ENCODE measurements around the gene C19orf44. TPM values are rescaled to one million over a fixed set of nuclear protein-coding genes. Genes with fewer than 3 reads are reported as not detected.
"Not testable (repeated sequence)": the region's sequence is repeated elsewhere in the genome, so short reads cannot be mapped to it uniquely, and the experiment has no call there.

Gene C19orf44
- total RNA-seq, 1 experiment from 2014 or later: 2.5 TPM

DNA sequence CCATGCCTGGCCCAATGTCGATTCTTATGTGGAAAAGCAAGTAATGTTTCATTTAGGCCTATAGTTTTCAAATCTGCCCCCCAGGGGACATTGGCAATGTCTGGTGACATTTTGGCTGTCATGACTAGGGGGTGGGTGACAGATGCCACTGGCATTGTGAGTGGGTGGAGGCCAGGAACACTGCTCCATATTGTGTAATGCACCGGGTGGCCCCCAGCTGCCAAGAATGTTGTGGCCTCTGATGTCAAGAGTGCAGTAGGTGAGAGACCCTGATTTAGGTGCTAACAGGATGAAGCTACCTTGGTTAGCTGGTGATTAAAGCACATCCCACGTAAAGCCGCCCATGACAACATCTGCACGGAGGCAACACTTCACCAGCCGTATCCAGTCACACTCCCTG, 10.8 kb downstream of the C19orf44 start:
- Histone ChIP-seq H3F3A (ENCODE audit: low read length, unreplicated experiment) (no peaks in the 10 kb centered on the region), H3K4me3 (ENCODE audit: low read length) (no peak overlapping the region), H3K9me3 (ENCODE audit: low read length) (no peaks in the 10 kb centered on the region), H3K9ac (ENCODE audit: low read length) (no peak overlapping the region), H3K27ac (ENCODE audit: low read length) (no peak overlapping the region), H3K4me2 (ENCODE audit: low read length) (no peak overlapping the region), H4K20me1 (ENCODE audit: low read length) (no peaks in the 10 kb centered on the region), H3K27me3 (ENCODE audit: low read length) (no peaks in the 10 kb centered on the region), H3K9me2 (replicated peaks; ENCODE audit: low read length) (no peaks in the 10 kb centered on the region), H3K4me1 (ENCODE audit: insufficient read depth, low read length) (no peaks in the 10 kb centered on the region), H2AFZ (ENCODE audit: low read length) (no peak overlapping the region), H3K79me2 (ENCODE audit: low read length) (no peaks in the 10 kb centered on the region), H3K36me3 (ENCODE audit: low read depth, low read length) (no peaks in the 10 kb centered on the region; the same call in 1 of the 2 replicates)
- no peak for DNase-seq
- ChIA-PET CTCF (no interaction called here), POLR2A (ENCODE audit: unreplicated experiment) (no interaction called here)
- no TSS peak for BruUV-seq (replicated peaks)
- intact Hi-C loops (cut with micrococcal nuclease): no loop called here
- no peak for ATAC-seq
- TF ChIP-seq EZH2phosphoT487 (IDR thresholded peaks at IDR 0.05; ENCODE audit: borderline replicate concordance, low read length): no peak
- TF ChIP-seq EZH2 (IDR thresholded peaks at IDR 0.05; ENCODE audit: low read length, unreplicated experiment): no peak
- TF ChIP-seq, protein P1, sequence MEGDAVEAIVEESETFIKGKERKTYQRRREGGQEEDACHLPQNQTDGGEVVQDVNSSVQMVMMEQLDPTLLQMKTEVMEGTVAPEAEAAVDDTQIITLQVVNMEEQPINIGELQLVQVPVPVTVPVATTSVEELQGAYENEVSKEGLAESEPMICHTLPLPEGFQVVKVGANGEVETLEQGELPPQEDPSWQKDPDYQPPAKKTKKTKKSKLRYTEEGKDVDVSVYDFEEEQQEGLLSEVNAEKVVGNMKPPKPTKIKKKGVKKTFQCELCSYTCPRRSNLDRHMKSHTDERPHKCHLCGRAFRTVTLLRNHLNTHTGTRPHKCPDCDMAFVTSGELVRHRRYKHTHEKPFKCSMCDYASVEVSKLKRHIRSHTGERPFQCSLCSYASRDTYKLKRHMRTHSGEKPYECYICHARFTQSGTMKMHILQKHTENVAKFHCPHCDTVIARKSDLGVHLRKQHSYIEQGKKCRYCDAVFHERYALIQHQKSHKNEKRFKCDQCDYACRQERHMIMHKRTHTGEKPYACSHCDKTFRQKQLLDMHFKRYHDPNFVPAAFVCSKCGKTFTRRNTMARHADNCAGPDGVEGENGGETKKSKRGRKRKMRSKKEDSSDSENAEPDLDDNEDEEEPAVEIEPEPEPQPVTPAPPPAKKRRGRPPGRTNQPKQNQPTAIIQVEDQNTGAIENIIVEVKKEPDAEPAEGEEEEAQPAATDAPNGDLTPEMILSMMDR (conservative IDR thresholded peaks at IDR 0.05; ENCODE audit: low read depth, low read length): no peak

DNA sequence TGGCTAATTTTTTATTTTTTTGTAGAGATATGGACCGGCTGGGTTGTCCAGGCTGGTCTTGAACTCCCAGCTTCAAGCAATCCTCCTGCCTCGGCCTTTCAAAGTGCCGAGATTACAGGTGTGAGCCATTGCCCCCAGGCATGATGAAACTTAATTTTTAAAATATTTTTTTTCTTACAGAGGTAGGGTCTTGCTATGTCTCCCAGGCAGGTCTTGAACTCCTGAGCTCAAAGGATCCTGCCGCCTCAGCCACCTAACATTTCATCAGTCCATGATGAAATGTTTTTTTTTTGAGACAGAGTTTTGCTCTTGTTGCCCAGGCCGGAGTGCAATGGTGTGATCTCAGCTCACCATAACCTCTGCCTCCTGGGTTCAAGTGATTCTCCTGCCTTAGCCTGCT, 12.4 kb downstream of the C19orf44 start:
- POLR2A ChIA-PET (ENCODE audit: unreplicated experiment): no interaction called here
- no peaks in the 10 kb centered on the region for H3K9me3 ChIP-seq (ENCODE audit: low read length)
- no peaks in the 10 kb centered on the region for H3K79me2 ChIP-seq (ENCODE audit: low read length)
- TF ChIP-seq, protein P1 (conservative IDR thresholded peaks at IDR 0.05; ENCODE audit: low read depth, low read length): no peak
- TF ChIP-seq EZH2 (IDR thresholded peaks at IDR 0.05; ENCODE audit: low read length, unreplicated experiment): no peak
- no peak for TF ChIP-seq EZH2phosphoT487 (IDR thresholded peaks at IDR 0.05; ENCODE audit: borderline replicate concordance, low read length)
- no peaks in the 10 kb centered on the region for H3K27me3 ChIP-seq (ENCODE audit: low read length)
- no peak overlapping the region for H3K27ac ChIP-seq (ENCODE audit: low read length)
- no peak overlapping the region for H2AFZ ChIP-seq (ENCODE audit: low read length)
- BruUV-seq (replicated peaks): no TSS peak
- DNase-seq: no peak
- H3K4me3 ChIP-seq (ENCODE audit: low read length): no peak overlapping the region
- H3K4me2 ChIP-seq (ENCODE audit: low read length): no peak overlapping the region
- H3K4me1 ChIP-seq (ENCODE audit: insufficient read depth, low read length): no peaks in the 10 kb centered on the region
- no peaks in the 10 kb centered on the region for H3F3A ChIP-seq (ENCODE audit: low read length, unreplicated experiment)
- intact Hi-C loops (cut with micrococcal nuclease): no loop called here
- CTCF ChIA-PET: no interaction called here
- ATAC-seq: no peak
- no peaks in the 10 kb centered on the region; the same call in 1 of the 2 replicates for H3K36me3 ChIP-seq (ENCODE audit: low read depth, low read length)
- H3K9ac ChIP-seq (ENCODE audit: low read length): no peak overlapping the region
- no peaks in the 10 kb centered on the region for H3K9me2 ChIP-seq (replicated peaks; ENCODE audit: low read length)
- no peaks in the 10 kb centered on the region for H4K20me1 ChIP-seq (ENCODE audit: low read length)

DNA sequence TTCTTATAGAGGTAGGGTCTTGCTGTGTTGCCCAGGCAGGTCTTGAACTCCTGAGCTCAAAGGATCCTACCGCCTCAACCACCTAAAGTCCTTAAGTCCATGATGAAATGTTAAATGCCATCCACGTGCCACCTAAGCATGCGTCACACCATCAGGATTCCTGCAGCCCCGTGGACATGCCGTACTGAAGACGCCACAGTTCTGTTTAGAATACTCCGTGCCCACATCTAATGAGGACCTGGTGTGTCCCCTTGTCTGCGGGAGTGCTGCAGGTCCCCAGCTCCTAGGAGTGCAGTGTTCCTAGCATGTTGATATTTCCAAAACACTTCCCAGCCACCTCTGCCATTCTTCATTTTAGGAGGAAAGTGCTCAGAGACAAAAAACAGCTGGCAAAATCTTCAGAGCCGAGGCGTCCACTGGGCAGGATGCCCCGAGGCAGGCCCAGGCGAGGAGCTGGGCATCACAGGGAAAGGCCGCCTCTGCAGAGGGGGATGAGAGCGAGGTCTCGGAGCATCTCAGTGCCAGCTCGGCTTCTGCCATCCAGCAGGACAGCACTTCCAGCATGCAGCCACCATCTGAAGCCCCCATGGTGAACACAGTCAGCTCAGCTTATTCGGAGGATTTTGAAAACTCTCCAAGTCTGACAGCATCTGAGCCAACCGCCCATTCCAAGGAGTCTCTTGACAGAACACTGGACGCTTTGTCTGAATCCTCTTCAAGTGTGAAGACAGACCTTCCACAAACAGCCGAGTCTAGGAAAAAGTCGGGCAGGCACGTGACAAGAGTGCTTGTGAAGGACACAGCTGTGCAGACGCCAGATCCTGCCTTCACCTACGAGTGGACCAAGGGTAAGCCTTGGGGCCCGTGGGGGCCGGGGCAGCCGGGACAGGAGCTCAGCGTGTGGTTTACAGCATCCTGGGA, 13.2 kb downstream of the C19orf44 start:
- no peak for ATAC-seq
- Histone ChIP-seq H4K20me1 (ENCODE audit: low read length) (no peaks in the 10 kb centered on the region), H3K4me1 (ENCODE audit: insufficient read depth, low read length) (no peaks in the 10 kb centered on the region), H3K4me2 (ENCODE audit: low read length) (no peak overlapping the region), H3K4me3 (ENCODE audit: low read length) (no peak overlapping the region), H3K36me3 (ENCODE audit: low read depth, low read length) (no peaks in the 10 kb centered on the region; the same call in 1 of the 2 replicates), H2AFZ (ENCODE audit: low read length) (no peak overlapping the region), H3F3A (ENCODE audit: low read length, unreplicated experiment) (no peaks in the 10 kb centered on the region), H3K79me2 (ENCODE audit: low read length) (no peaks in the 10 kb centered on the region), H3K9me3 (ENCODE audit: low read length) (no peaks in the 10 kb centered on the region), H3K27me3 (ENCODE audit: low read length) (no peaks in the 10 kb centered on the region), H3K9ac (ENCODE audit: low read length) (no peak overlapping the region), H3K9me2 (replicated peaks; ENCODE audit: low read length) (no peaks in the 10 kb centered on the region), H3K27ac (ENCODE audit: low read length) (no peak overlapping the region)
- POLR2A ChIA-PET (ENCODE audit: unreplicated experiment): no interaction called here
- intact Hi-C loops (cut with micrococcal nuclease): no loop called here
- no peak for DNase-seq
- CTCF ChIA-PET: no interaction called here
- TF ChIP-seq EZH2phosphoT487 (IDR thresholded peaks at IDR 0.05; ENCODE audit: borderline replicate concordance, low read length) (no peak), EZH2 (IDR thresholded peaks at IDR 0.05; ENCODE audit: low read length, unreplicated experiment) (no peak)
- TF ChIP-seq, protein P1 (conservative IDR thresholded peaks at IDR 0.05; ENCODE audit: low read depth, low read length): no peak
- no TSS peak for BruUV-seq (replicated peaks)

DNA sequence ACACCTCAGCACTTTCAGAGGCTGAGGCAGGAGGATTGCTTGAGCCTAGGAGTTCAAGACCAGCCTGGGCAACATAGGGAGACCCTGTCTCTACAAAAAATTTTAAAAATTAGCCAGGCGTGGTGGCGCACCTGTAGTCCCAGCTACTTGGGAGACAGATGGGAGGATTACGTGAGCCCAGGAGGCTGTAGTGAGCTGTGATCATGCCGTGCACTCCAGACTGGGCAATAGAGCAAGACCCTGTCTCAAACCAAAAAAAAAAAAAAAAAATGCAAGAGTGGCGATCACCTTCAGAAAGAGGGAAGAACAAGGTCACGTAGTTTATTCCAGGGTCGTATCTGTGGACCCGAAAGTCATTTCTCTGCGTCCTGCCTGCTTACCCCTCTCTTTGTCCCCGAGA, 16.4 kb downstream of the C19orf44 start:
- not testable (repeated sequence) for BruUV-seq (replicated peaks)

More for the DNA sequence above, 16.4 kb downstream of the C19orf44 start:
- H3K79me2 ChIP-seq (ENCODE audit: low read length); H2AFZ ChIP-seq (ENCODE audit: low read length); H3K9me3 ChIP-seq (ENCODE audit: low read length); DNase-seq; H3K27me3 ChIP-seq (ENCODE audit: low read length); CTCF ChIA-PET; H3K9me2 ChIP-seq (replicated peaks; ENCODE audit: low read length); H3K36me3 ChIP-seq (ENCODE audit: low read depth, low read length); POLR2A ChIA-PET (ENCODE audit: unreplicated experiment); intact Hi-C loops (cut with micrococcal nuclease); H3K4me2 ChIP-seq (ENCODE audit: low read length); H3F3A ChIP-seq (ENCODE audit: low read length, unreplicated experiment); ATAC-seq; H3K4me3 ChIP-seq (ENCODE audit: low read length); H3K27ac ChIP-seq (ENCODE audit: low read length); H3K9ac ChIP-seq (ENCODE audit: low read length); H4K20me1 ChIP-seq (ENCODE audit: low read length); H3K4me1 ChIP-seq (ENCODE audit: insufficient read depth, low read length): not testable (repeated sequence)

Measured in PC-3 (cell line).